Measurements from ENCODE around the gene PPP1R15A.
"Not testable (repeated sequence)": the region's sequence is repeated elsewhere in the genome, so short reads cannot be mapped to it uniquely, and the experiment has no call there.

PPP1R15A gene

GRCh38 chr19:48915757-48916156 lies 43.5 kb downstream of the PPP1R15A start:
- no peak for DNase-seq

GRCh38 chr19:48918071-48918470 lies 45.9 kb downstream of the PPP1R15A start:
- no peak for DNase-seq

- DNase-seq = no peak
Measured at GRCh38 chr19:48918801-48919247, 46.6 kb downstream of the PPP1R15A start.

GRCh38 chr19:48919271-48919670 lies 47.0 kb downstream of the PPP1R15A start:
- not testable (repeated sequence) for DNase-seq

- DNase-seq = no peak
Measured at GRCh38 chr19:48920949-48921348, 48.7 kb downstream of the PPP1R15A start.

- DNase-seq = no peak
Measured at GRCh38 chr19:48921721-48922500, 49.7 kb downstream of the PPP1R15A start.

GRCh38 chr19:48922548-48923490 lies 50.6 kb downstream of the PPP1R15A start:
- DNase-seq = no peak

- no peak for DNase-seq
Measured at GRCh38 chr19:48925240-48925843, 53.1 kb downstream of the PPP1R15A start.

Measured in stimulated activated naive CD4-positive, alpha-beta T cell treated with Interleukin-2 at 50 U/mL for 16 hours (primary cell).